UCSD-AML1 (cell line): Measurements from ENCODE around the gene MDM2.
"Not testable (repeated sequence)": the region's sequence is repeated elsewhere in the genome, so short reads cannot be mapped to it uniquely, and the experiment has no call there.

Experiments
- DNase-seq: peaks from one replicate; lab custom pipeline; 2025; ENCODE audit not compliant: unreplicated experiment; lab: John Stamatoyannopoulos, UW

Gene MDM2

GRCh38 chr12:68804657-68805591, 3.1 kb upstream of the MDM2 start:
- DNase-seq: no peak

GRCh38 chr12:68805592-68806120, 2.3 kb upstream of the MDM2 start:
- DNase-seq: no peak

GRCh38 chr12:68806488-68807237, 1.3 kb upstream of the MDM2 start:
- no peak for DNase-seq

GRCh38 chr12:68807274-68807575, 752 bp upstream of the MDM2 start:
- not testable (repeated sequence) for DNase-seq

- DNase-seq: peak; percentile 76
Measured at GRCh38 chr12:68808388-68809189, 612 bp downstream of the MDM2 start.

- DNase-seq: no peak
Measured at GRCh38 chr12:68809190-68810026, 1.4 kb downstream of the MDM2 start.

GRCh38 chr12:68810027-68810389, 2.0 kb downstream of the MDM2 start:
- DNase-seq: not testable (repeated sequence)

GRCh38 chr12:68811573-68811972, 3.6 kb downstream of the MDM2 start:
- not testable (repeated sequence) for DNase-seq

- DNase-seq: no peak
Measured at GRCh38 chr12:68812553-68813241, 4.7 kb downstream of the MDM2 start.

GRCh38 chr12:68813242-68813593, 5.2 kb downstream of the MDM2 start:
- DNase-seq: no peak

GRCh38 chr12:68814490-68815231, 6.7 kb downstream of the MDM2 start:
- no peak for DNase-seq

- no peak for DNase-seq
Measured at GRCh38 chr12:68815232-68815927, 7.4 kb downstream of the MDM2 start.

GRCh38 chr12:68815928-68816800, 8.2 kb downstream of the MDM2 start:
- DNase-seq: no peak

GRCh38 chr12:68819481-68819880, 11.5 kb downstream of the MDM2 start:
- not testable (repeated sequence) for DNase-seq

GRCh38 chr12:68821357-68822188, 13.6 kb downstream of the MDM2 start:
- no peak for DNase-seq

- DNase-seq: no peak
Measured at GRCh38 chr12:68823696-68824095, 15.7 kb downstream of the MDM2 start.

- DNase-seq: no peak
Measured at GRCh38 chr12:68824131-68824530, 16.2 kb downstream of the MDM2 start.
